ENCODE measurements around the gene APBA2. TPM values are rescaled to one million over a fixed set of nuclear protein-coding genes. Genes with fewer than 3 reads are reported as not detected.
"Not testable (repeated sequence)": the region's sequence is repeated elsewhere in the genome, so short reads cannot be mapped to it uniquely, and the experiment has no call there.

APBA2 gene
- total RNA-seq, 1 donor from 2014 or later, result 33.1 TPM

- Mint-ChIP-seq H3K9me3 (no peaks in the 10 kb centered on the region), H3K4me1 (no peaks in the 10 kb centered on the region), H3K4me3 (no peak overlapping the region), H3K27ac (no peak overlapping the region), H3K36me3 (peaks cover 13% of the 10 kb centered on the region), H3K27me3 (ENCODE audit: low read depth) (no peaks in the 10 kb centered on the region)
- DNase-seq (ENCODE audit: low spot score in 2 of 2, unreplicated experiment in 2 of 2), result no peak
- no peak for TF ChIP-seq CTCF (IDR thresholded peaks at IDR 0.05; ENCODE audit: unreplicated experiment)
Observed at GRCh38 chr15:29100486-29101000, 214.8 kb downstream of the APBA2 start.

GRCh38 chr15:29101491-29101890 is 215.7 kb downstream of the APBA2 start:
- peaks cover 14% of the 10 kb centered on the region for H3K36me3 Mint-ChIP-seq
- TF ChIP-seq CTCF (IDR thresholded peaks at IDR 0.05; ENCODE audit: unreplicated experiment), result no peak
- H3K4me3 Mint-ChIP-seq, result no peak overlapping the region
- no peak for DNase-seq (ENCODE audit: low spot score in 2 of 2, unreplicated experiment in 2 of 2)
- H3K27ac Mint-ChIP-seq, result no peak overlapping the region
- H3K9me3 Mint-ChIP-seq, result no peaks in the 10 kb centered on the region
- no peaks in the 10 kb centered on the region for H3K27me3 Mint-ChIP-seq (ENCODE audit: low read depth)
- no peaks in the 10 kb centered on the region for H3K4me1 Mint-ChIP-seq

GRCh38 chr15:29102173-29102794 is 216.5 kb downstream of the APBA2 start:
- H3K9me3 Mint-ChIP-seq; H3K27ac Mint-ChIP-seq; H3K27me3 Mint-ChIP-seq (ENCODE audit: low read depth); H3K4me1 Mint-ChIP-seq: not testable (repeated sequence)
- Mint-ChIP-seq H3K36me3 (peaks cover 14% of the 10 kb centered on the region), H3K4me3 (peak overlapping the region; percentile 43)
- DNase-seq (ENCODE audit: low spot score in 2 of 2, unreplicated experiment in 2 of 2), result peak in 1 of 2 experiments; percentile 53
- peak; percentile 80 for TF ChIP-seq CTCF (IDR thresholded peaks at IDR 0.05; ENCODE audit: unreplicated experiment)

- no peak for DNase-seq (ENCODE audit: low spot score in 2 of 2, unreplicated experiment in 2 of 2)
- Mint-ChIP-seq H3K9me3 (no peaks in the 10 kb centered on the region), H3K4me3 (peak overlapping the region; percentile 43), H3K4me1 (no peaks in the 10 kb centered on the region), H3K27ac (no peak overlapping the region), H3K36me3 (peaks cover 14% of the 10 kb centered on the region), H3K27me3 (ENCODE audit: low read depth) (no peaks in the 10 kb centered on the region)
- no peak for TF ChIP-seq CTCF (IDR thresholded peaks at IDR 0.05; ENCODE audit: unreplicated experiment)
Observed at GRCh38 chr15:29102911-29103823, 217.4 kb downstream of the APBA2 start.

- Mint-ChIP-seq H3K4me1 (no peaks in the 10 kb centered on the region), H3K36me3 (peaks cover 12% of the 10 kb centered on the region), H3K27ac (no peak overlapping the region), H3K27me3 (ENCODE audit: low read depth) (no peaks in the 10 kb centered on the region), H3K9me3 (no peaks in the 10 kb centered on the region), H3K4me3 (peak overlapping the region; percentile 41)
- peak; percentile 81 for TF ChIP-seq CTCF (IDR thresholded peaks at IDR 0.05; ENCODE audit: unreplicated experiment)
- peak; percentile 70 to 92 for DNase-seq (ENCODE audit: low spot score in 2 of 2, unreplicated experiment in 2 of 2)
Observed at GRCh38 chr15:29103824-29104565, 218.2 kb downstream of the APBA2 start.
